ENCODE results near the gene SWAP70.
A peak's percentile ranks its signal among the peaks of the same experiment; 100 is the strongest.
"Not testable (repeated sequence)": the region's sequence is repeated elsewhere in the genome, so short reads cannot be mapped to it uniquely, and the experiment has no call there.

The SWAP70 gene

GRCh38 chr11:9663699-9664275, at the start of gene SWAP70:
Gene SWAP70 (plus strand): TSS chr11:9664077. CDS start chr11:9664180, 103 bp downstream.
- peak; percentile 64 to 71 for DNase-seq

DNA sequence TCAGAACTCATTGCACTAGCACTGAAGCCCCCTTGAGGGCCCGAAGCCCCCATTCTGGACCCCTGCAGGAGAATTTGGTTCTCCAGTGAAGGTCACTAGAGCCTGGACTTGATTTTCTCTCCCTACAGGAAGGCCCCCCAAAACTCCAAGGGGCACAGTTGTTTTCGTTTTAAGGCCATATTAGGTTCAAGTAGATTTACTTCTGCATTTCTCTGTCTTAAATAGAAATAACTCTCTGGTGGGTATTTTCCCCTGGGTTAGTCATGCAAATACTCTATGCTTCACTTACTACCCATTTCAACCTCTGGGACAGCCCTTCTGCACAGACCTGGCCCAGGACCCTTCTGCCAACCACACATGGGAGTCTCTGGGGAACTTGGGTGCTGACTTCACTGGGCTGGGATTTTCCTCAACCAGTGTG, 48.8 kb upstream of the SWAP70 start:
- DNase-seq: peak; percentile 38 to 50

- DNase-seq: no peak
Observed at GRCh38 chr11:9616042-9616675, 47.7 kb upstream of the SWAP70 start.

GRCh38 chr11:9616858-9617257, 47.0 kb upstream of the SWAP70 start:
- DNase-seq: no peak

DNA sequence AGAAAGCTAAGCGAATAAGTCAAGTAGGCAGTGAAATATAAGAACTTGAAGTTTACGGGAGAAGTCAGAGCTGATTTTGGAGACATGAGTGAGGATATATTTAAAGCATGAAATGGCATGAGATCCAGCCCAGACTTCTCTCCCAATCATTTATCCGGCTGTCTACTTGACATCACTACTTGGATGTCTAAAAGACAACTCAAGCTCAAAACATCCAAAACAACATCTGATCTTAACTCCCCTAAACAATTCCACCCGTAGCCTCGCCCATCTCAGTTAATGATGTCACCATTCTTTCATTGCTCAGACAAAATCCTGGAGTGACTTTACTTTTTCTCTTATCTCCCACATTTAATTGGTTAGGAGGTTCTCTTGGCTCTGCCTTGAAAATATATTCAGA, 45.9 kb upstream of the SWAP70 start:
- no peak for DNase-seq

DNA sequence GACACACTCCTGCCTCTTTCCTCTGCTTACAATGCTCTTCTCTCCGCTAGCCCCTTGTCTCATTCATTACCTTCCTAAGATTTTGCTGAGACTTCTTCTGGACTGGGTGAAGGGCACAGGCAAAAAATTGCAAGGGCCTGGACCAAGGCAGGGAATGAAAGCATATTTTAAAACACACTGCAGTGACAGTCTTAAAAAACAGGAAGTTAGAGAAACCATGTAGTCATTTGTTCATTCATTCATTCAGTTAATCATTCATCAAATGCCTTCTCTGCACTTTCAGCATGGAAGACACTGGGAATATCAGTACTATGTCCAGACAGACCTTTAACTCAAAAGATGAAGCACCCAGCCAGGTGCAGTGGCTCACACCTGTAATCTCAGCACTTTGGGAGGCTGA, 44.9 kb upstream of the SWAP70 start:
- DNase-seq: no peak

GRCh38 chr11:9619971-9620370, 43.9 kb upstream of the SWAP70 start:
- no peak for DNase-seq

DNA sequence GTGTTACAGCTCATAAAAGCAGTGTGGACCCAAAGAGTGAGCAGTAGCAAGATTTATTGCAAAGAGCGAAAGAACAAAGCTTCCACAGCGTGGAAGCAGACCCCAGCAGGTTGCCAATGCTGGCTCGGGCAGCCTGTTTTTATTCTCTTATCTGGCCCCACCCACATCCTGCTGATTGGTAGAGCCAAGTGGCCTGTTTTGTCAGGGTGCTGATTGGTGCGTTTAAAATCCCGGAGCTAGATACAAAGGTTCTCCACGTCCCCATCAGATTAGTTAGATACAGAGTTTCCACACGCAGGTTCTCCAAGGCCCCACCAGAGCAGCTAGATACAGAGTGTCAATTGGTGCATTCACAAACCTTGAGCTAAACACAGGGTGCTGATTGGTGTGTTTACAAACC, 41.5 kb upstream of the SWAP70 start:
- not testable (repeated sequence) for DNase-seq

DNA sequence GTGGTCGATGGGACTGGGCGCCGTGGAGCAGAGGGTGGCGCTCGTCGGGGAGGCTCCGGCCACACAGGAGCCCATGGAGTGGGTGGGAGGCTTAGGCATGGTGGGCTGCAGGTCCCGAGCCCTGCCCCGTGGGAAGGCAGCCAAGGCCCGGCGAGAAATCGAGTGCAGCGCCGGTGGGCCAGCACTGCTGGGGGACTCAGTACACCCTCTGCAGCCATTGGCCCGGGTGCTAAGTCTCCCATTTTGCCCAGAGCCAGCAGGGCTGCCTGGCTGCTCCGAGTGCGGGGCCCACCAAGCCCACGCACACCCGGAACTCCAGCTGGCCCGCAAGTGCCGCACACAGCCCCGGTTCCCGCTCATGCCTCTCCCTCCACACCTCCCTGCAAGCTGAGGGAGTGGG, 40.8 kb upstream of the SWAP70 start:
- DNase-seq: not testable (repeated sequence)

DNA sequence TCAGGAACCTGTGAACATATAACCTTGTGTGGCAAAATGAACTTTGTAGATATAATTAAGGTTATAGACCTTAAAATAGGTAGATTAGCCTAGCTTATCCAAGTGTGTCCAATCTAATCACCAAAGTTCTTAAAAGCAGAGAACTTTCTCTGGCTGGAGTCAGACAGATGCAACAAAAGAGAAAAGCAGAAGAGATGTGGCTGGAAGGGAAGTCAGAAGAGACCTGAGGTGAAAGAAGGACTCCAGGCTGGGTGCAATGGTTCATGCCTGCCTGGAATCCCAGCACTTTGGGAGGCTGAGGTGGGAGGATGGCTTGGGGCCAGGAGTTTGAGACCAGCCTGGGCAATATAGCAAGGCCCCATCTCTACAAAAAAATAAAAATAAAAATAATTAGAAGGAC, 39.4 kb upstream of the SWAP70 start:
- DNase-seq: peak in 1 of 2 experiments; percentile 14

DNA sequence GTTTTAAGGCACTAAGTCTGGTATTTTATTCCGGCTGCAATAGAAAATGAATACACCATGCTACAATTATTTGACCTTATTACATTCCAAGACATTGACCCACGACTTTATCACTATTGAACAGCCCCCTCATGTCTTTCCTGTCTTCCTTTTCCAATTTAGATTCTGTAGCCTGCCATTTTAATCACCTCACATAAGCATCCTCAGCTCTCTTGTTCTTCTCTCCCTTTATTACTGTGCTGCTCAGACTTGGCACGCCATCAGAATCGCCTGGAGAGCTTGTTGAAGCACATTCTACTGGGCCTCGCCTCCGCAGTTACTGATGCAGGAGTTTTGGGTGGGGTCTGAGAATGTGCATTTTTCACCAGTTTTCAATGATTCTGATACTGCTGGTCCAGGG, 38.7 kb upstream of the SWAP70 start:
- DNase-seq: no peak

DNA sequence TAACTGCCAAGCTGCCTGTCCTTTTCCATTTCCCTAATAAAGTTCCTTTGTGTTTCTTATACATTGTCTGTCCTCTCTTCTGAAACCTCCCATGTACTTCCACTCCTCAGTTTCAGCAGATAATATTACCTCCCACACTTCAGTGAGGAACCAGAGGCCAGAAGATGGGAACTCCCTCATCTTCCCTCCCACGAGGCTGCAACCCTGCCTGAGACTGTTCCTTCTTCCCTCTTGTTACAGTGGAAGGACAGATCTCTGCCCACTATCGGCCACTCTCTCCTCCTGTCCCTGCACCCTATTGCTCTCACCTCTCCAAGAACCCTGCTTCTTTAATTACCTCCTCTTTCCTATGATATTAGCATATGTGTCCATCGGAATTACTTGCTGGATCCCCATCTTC, 38.1 kb upstream of the SWAP70 start:
- DNase-seq: no peak

GRCh38 chr11:9626496-9627394, 37.1 kb upstream of the SWAP70 start:
- DNase-seq: no peak

- DNase-seq: no peak
Observed at GRCh38 chr11:9629064-9629463, 34.8 kb upstream of the SWAP70 start.

GRCh38 chr11:9633679-9634078, 30.2 kb upstream of the SWAP70 start:
- DNase-seq: peak; percentile 53 to 64

- DNase-seq: no peak
Observed at GRCh38 chr11:9636691-9637090, 27.2 kb upstream of the SWAP70 start.

GRCh38 chr11:9639099-9639498, 24.8 kb upstream of the SWAP70 start:
- peak in 1 of 2 experiments; percentile 47 for DNase-seq

DNA sequence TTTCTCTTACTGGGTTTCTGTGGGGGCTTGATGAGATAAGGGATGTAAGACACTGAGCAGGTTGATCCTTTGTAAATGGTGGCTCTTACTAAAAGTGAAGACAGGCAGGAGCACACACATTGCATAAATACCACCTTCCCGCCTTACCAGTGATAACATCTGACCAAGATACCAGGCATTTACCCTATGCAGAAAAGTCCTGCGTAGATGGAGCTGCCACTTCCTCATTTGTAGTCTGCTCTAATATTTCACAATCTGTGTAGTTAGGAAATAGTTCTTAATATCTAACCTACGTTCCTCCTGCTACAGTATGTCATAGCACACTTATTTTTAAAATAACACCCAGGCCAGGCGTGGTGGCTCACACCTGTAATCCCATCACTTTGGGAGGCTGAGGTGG, 23.9 kb upstream of the SWAP70 start:
- peak; percentile 94 to 97 for DNase-seq

- DNase-seq: peak; percentile 36 to 48
Observed at GRCh38 chr11:9642894-9643293, 21.0 kb upstream of the SWAP70 start.

DNA sequence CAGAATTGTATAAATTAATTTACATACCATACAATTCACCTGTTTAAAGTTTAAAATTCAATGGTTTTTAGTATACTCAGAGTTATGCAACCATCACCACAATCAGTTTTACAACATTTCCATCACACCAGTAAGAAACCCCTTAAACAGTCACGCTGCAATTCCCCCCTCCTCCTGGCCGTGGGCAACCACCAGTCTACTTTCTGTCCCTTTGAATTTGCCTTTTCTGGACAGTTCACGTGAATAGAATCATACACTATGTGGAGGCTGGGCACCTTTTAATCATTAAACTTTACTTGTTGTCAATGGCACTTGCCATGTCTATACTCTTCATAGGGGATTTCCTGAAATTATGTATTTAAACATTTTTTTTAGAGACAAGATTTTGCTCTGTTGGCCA, 20.1 kb upstream of the SWAP70 start:
- no peak for DNase-seq

- DNase-seq: no peak
Observed at GRCh38 chr11:9645881-9646280, 18.0 kb upstream of the SWAP70 start.

- no peak for DNase-seq
Observed at GRCh38 chr11:9646324-9646723, 17.6 kb upstream of the SWAP70 start.

DNA sequence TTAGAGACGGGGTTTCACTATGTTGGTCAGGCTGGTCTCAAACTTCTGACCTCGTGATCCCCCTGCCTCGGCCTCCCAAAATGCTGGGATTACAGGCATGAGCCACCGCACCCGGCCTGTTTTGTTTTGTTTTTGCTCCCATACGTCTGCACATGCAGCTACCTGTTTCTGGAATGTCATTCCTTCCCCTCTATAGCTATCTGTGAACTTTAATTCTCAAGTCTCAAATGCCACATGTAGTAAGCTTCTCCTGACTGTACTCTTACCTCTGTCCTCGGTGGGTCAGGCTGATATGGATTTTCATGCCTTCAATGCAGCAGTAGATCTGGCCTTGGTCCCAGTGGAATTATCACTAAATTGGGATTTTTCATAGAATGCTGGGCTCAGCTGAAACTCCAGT, 12.4 kb upstream of the SWAP70 start:
- no peak for DNase-seq

Measured in Kasumi-1 (cell line).